Stimulated activated CD4-positive, alpha-beta T cell treated with anti-CD3 and anti-CD28 coated beads, Interleukin-4, amount 100 ng/mL, for 48 hours (primary cell): ENCODE data around the gene CTSE.
"Not testable (repeated sequence)": the region's sequence is repeated elsewhere in the genome, so short reads cannot be mapped to it uniquely, and the experiment has no call there.

Experiments used
- DNase-seq, 2 donors: peaks; one replicate each; pipeline ENCODE4 v3.0.0-alpha.2; 2020; ENCODE audit warnings: low read depth in 2 of 2

CTSE gene

GRCh38 chr1:206014601-206015000 is 9.1 kb downstream of the CTSE start:
- no peak for DNase-seq

DNA sequence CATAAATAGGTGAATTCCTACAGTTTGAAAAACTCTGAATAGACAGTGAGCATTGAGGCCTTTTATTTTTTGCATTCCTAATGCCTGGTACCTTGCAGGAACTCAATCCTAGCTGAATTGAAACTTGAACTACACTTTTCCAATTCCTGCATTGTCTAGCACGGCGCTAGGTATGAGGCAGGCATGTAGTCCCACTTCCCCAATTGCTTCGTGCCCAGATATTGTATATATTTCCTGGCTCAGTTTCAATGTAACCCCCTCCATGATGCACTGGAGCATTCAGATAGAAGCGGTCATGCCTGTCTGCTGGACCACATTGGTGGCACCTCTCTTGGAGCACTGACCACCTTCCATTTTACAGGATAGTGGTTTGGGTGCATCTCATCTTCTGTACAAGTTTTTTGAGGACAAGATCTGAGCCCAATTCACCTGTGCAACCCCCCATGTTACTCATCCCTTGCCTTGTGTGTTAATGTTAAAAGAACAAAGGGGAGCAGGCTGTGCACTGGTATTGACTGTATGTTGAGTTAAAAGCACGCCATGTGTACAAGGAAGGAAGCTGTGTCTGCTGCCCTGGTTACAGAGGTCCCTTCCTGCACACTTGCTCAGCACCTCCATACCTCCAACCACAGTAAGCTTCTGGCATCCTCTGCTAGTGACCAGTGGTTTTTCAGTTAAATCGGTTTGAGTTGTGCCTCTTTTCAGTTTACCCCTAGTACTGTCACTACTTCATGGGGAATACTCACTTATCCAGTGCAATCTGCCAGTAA is 10.5 kb downstream of the CTSE start:
- DNase-seq: no peak

DNA sequence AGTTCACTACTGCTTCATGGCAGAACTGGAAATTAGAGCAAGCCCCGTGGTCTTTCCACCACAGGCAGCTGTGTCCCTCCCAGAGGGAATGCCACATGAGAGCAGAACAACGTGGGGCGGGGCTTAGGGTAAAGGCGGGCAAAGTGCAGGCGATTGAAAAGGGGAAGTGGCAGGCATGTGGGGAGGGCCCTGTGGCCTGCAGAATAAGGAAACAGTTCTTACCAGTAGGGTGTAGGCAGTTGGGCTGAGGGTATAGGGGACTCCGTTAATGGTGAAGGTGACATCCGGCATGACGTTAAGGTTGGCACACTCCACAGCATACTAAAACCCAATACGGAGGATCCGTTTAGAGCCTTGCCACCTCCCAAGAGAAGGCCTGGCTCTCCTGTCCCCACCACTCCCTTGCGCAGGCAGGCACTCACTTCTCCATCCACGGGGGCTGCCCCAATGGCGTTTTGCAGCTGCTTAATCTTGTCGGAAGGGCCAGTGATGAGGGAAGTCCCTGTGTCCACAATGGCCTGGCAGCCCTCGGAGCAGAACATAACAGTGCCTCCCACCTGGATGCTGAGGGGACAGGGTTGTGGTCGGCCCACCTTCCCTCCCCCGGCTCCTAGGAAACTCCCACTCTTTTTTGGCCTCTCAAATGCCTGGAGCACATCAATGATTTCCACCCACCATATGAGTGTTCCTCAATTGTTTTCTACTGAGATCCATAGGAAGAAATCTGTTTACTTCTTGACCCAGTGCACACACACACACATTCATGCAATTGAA is 11.4 kb downstream of the CTSE start:
- DNase-seq: peak in 1 of 2 donors; percentile 21

DNA sequence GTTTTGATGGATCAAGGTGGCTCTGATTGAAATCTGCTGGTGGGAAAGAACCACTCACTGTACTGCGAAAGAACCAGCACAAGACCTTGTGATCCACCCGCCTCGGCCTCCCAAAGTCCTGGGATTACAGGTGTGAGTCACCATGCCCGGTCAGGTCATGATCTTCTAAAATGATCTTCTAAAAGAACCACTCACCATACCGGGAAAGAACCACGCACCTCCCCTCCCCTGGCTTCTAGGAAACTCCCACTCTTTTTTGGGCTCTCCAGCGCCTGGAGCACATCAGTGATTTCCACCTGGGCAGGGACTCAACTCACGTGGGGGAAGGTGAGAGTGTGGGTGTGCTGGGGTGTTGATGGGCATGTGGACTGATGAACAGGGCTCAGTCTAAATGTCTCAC is 12.6 kb downstream of the CTSE start:
- DNase-seq: no peak

GRCh38 chr1:206010060-206010459 is 13.6 kb downstream of the CTSE start:
- no peak for DNase-seq

DNA sequence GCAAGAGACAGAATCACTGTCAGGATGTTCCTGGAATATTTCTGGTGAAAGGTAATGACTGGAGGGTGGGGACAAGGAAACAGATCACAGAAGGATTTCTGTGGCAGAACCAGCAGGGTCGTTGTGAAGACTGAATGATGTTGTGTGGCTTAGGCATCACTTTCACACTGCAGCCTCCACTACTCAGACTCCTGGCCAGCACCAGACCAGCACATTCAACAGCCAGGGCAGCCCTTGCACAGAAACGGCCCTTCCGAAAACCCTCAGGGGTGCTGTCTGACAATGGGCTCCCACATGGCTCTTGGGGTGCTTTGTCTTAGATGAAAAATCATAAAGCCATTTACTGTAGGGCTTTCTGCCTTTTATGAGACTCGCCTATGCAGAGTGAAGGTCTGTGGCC is 16.7 kb downstream of the CTSE start:
- no peak for DNase-seq

DNA sequence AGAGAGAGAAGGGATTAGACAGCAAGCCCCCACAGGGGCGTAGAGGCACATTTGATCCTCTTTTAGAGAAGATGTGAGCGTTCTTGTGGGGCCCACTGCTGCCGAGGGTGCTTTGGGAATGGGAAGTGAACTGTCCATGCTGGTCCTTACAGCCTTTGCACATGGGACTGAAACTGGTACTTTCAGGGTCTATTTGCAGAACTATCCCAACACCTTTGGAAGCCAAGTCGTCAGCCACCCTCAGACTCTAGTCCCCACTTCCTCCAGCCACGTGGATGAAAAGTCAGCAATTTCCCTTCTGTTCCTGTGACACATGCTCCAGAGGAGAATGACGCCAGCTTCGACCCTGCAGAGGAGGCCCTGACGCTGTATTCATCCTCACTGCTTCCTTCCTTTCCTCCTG is 17.9 kb downstream of the CTSE start:
- DNase-seq: no peak

- no peak for DNase-seq
Observed at GRCh38 chr1:206005234-206005633, 18.5 kb downstream of the CTSE start.

DNA sequence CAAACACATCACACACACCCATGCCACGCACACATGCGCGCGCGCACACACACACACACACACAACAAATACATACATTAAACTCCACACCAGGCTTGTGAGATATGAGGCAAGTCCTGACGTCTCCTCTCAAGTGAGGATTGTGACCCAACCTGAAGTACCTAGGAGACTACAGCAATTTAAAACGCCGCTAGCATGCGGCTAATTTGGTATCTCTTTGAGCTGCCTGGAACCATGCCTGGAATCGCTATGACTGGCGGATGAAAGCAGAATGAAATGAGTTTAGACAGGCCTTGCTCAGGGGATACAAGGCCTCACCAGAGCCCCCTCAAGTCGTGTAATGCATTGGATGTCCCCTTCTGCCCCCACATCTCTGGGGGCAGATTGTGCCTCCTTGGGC is 18.9 kb downstream of the CTSE start:
- no peak for DNase-seq

DNA sequence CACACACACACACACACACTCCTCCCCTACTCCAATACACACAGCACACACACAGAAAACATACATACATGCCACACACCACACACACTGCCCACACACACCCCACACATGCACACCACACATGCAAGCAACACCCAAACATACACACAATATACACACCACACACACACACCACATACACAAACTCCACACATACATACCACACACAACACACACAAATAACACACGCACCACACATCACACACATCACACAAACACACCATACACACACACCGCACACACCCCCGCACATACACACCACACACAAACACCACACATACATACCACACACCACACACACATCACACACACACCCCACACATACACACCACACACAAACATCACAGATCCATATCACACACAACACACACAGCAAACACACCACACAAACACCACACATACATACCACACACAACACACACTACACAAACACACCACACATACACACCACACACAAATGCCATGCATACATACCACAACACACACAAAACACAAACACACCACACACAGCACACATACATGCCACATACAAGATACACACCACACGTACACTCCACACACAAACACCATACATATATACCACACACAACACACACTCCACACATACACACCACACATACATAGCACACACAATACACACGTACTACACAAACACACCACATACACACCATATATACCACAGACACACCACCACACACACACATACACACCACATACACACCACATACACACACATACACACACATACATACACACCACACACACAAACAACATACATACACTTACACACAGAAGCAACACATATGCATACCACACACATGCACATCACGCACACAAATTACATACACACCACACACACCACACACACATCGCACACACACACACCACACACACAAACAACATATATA is 19.6 kb downstream of the CTSE start:
- no peak for DNase-seq

DNA sequence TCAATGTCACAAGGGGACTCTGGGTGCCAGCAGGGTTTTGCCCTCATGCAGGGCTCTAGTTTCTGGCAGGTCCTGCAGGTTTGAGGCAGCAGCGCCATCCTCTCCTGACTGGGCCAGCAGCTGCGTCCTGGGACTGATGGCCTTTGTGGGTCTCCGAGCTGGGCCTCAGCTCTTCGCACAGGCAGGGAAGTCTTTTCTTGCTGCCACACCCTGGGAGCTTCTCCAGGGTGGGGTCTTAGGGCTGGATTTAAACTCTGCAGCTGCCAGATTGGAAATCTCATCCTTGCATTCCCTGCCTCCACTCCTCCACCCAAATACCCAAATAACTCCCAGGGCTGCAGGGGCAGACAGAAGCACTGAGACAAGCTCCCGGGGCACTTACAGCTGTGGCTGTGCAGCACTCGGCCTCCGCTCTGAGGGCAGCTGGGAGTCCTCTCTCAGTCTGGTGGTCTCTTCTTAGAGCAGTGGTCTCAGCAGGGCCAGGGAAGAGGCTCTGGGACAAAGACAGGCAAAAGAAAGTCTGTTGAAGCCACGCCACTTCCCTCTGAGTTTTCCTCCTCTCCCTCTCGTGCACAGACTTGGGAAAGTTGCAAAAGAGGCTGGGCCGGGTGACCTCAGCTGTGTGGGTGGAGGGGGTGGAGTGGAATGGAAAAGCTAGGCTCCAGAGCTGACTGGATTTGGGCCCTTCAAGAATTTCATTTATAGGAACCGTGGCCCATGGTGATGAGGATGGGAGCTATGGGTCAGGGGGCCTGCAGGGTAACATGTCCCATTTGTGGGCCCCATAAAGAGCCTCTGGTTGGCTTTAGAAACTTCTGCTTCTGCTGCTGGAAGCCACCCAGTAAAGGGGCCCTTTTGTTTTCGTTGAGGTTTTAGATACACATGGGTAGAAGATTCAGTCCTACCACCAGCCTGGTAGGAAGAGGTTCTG is 20.6 kb downstream of the CTSE start, which contains the start of gene RAB7B:
RAB7B (minus strand) TSS at position 525 of the 931 bp plus-strand sequence. CDS start 9,260 bp downstream, outside the sequence.
- DNase-seq: no peak

DNA sequence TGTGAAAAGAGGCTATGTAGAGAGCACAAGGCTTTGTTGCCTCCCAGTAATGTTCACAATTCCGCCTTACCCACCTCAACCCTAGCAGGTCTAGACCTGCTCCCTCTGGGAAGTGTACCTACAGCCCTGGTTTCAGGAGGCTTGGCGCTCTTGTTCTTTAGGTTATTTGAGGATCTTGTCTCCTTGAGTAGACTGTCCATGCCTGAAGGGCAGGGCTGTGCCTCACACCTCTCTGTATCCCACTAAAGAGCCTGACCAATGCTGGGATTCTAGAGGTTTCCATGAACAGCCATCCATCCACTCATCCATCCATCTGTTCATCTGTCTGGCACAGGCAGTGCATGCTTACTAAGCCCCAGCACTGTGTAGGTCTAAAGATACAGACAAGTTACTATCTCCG is 21.5 kb downstream of the CTSE start:
- no peak for DNase-seq

- DNase-seq: peak in 1 of 2 donors; percentile 42
Observed at GRCh38 chr1:206001476-206001888, 22.2 kb downstream of the CTSE start.

GRCh38 chr1:206000641-206001339 is 22.9 kb downstream of the CTSE start:
- DNase-seq: peak; percentile 33 to 44

- no peak for DNase-seq
Observed at GRCh38 chr1:205998457-205999241, 25.0 kb downstream of the CTSE start.

- DNase-seq: not testable (repeated sequence)
Observed at GRCh38 chr1:205996641-205997040, 27.1 kb downstream of the CTSE start.

GRCh38 chr1:205994346-205994745 is 29.3 kb downstream of the CTSE start:
- DNase-seq: no peak

DNA sequence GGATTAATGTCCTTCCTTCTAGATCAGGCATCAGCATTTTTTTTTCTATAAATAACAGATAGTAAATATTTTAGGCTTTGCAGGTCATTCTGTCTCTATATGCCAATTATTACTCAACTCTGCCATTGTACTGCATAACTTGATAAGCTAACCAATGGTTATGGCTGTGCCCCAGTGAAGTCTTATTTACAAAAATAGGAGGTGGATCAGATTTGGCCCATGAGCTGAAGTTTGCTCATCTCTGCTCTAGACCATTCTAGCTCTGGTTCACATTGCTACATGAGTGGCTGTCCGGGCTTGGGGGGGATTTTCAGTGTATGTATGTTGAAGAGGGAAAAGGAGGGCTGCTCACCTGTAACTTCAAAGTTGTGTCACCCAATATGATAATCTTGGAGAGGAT is 30.6 kb downstream of the CTSE start:
- DNase-seq: no peak

DNA sequence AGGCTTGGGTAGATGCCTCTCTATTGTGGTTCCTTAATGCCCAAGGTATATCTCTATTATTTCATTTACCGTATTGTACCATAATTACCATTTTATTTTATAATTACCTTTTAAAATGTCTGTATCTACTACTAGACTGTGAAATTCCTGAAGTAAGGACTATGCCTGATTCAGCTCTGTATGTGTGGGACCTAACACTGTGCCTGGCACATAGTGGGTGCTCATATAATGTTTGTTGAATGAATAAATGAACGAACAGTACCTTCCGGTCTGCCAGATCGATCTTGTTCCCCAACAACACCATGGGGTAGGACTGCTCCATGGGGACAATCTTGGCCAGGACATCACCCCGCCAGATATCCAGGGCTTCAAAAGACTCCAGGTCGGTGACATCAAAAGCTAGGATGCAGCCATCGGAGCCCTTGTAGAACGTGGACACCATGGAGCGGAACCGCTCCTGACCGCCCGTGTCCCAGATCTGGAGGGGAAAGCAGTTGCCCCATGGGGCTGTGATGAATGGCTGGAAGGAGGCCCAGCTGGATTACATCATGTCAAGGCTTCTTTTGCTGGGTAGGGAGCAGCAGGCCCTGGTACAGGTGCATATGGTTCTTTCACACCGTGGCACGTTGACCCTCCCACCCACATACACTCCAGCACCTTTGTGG is 31.3 kb downstream of the CTSE start:
- DNase-seq: no peak
